Thyroid gland (tissue), 4 donors: ENCODE results near the gene CDH9. TPM values are rescaled to one million over a fixed set of nuclear protein-coding genes. Genes with fewer than 3 reads are reported as not detected.

Source experiments
- DNase-seq, 2 donors: peaks; one replicate each; pipeline ENCODE4 v3.0.0-alpha.2; 2019
- H3K27ac ChIP-seq, 3 donors: fragments of 200-600 bp; sonication (generic); 1 replicate in 2 of 3; 2 replicates in 1 of 3; pipeline ENCODE4 v1.5.1; 2016 to 2019; ENCODE audit warnings: mild to moderate bottlenecking in 1 of 3, moderate library complexity in 1 of 3
- H3K27me3 ChIP-seq: fragments of 200-600 bp; sonication (generic); one replicate; pipeline ENCODE4 v1.5.1; 2019
- H3K36me3 ChIP-seq, 2 donors: fragments of 200-600 bp; sonication (generic); one replicate each; pipeline ENCODE4 v1.5.1; 2016 to 2019
- H3K4me1 ChIP-seq, 2 donors: fragments of 200-600 bp; sonication (generic); one replicate each; pipeline ENCODE4 v1.5.1; 2017 to 2019
- H3K4me3 ChIP-seq, 3 donors: fragments of 200-600 bp; sonication (generic); replicated peaks in 1 of 3; 1 replicate in 2 of 3; 2 replicates in 1 of 3; pipeline ENCODE4 v1.5.1; 2016; ENCODE audit warnings: mild to moderate bottlenecking in 1 of 3
- H3K9me3 ChIP-seq: fragments of 200-600 bp; sonication (generic); one replicate; pipeline ENCODE4 v1.5.1; 2017
- POLR2A ChIP-seq, 2 donors: fragments of 450-650 bp; IDR thresholded peaks; one replicate each; pipeline ENCODE4 v1.6.1; 2017; ENCODE audit warnings: antibody characterized with exemption in 2 of 2, mild to moderate bottlenecking in 2 of 2, moderate library complexity in 1 of 2
- WGBS, 2 donors: methylation state at CpG; one replicate each; pipeline ENCODE4 v1.1.5; 2017; 5-methylcytosine and 5-hydroxymethylcytosine counted together
- intact Hi-C: fragments of 100-400 bp; cut with DNase I; formaldehyde crosslinking; loops from one replicate; pipeline ENCODE4 v1.15.1; 2023
- total RNA-seq, 4 donors: library from RNA; depleted of rRNA; stranded (reverse); fragments of >200 nt; gene quantifications; one replicate each; pipeline ENCODE4 v1.2.3, GENCODE V29; 2016
- TF ChIP-seq, protein P1 (sequence below), 6 experiments: fragments of 200-600 bp in 3 of 6; fragments of 450-650 bp in 3 of 6; sonication (generic) in 3 of 6; IDR thresholded peaks; one replicate each; pipeline ENCODE4 v1.5.1; 2016 to 2019; ENCODE audit warnings: antibody characterized with exemption in 6 of 6, mild to moderate bottlenecking in 2 of 6, inconsistent platforms in 1 of 6, moderate library complexity in 1 of 6

CDH9 gene
- total RNA-seq, 4 donors from 2014 or later, result not detected

DNA sequence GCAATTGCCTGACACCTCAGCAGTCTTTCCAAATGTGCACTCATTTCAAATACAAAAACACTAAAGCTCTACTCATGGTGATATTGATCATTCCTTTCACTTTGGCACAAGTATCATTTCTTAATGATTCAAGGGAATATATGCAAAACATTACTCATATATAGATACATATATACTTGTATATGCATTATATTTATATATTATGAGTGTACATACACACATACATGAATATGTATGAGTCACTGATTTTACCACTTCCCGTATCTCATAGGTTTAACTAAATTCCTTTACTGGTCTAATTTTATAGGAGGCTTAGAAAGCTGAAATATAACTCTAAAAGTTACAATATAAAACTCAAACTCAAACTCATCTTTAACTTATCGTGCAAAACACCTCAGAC, 156.5 kb downstream of the CDH9 start:
- no peaks in the 10 kb centered on the region for H3K36me3 ChIP-seq
- intact Hi-C loops, result no loop called here
- 47 to 48% methylated on average over 2 of the region's 2 CpGs for WGBS, 2 donors
- TF ChIP-seq, protein P1, sequence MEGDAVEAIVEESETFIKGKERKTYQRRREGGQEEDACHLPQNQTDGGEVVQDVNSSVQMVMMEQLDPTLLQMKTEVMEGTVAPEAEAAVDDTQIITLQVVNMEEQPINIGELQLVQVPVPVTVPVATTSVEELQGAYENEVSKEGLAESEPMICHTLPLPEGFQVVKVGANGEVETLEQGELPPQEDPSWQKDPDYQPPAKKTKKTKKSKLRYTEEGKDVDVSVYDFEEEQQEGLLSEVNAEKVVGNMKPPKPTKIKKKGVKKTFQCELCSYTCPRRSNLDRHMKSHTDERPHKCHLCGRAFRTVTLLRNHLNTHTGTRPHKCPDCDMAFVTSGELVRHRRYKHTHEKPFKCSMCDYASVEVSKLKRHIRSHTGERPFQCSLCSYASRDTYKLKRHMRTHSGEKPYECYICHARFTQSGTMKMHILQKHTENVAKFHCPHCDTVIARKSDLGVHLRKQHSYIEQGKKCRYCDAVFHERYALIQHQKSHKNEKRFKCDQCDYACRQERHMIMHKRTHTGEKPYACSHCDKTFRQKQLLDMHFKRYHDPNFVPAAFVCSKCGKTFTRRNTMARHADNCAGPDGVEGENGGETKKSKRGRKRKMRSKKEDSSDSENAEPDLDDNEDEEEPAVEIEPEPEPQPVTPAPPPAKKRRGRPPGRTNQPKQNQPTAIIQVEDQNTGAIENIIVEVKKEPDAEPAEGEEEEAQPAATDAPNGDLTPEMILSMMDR (IDR thresholded peaks at IDR 0.05), result no peak
- TF ChIP-seq POLR2A (IDR thresholded peaks at IDR 0.05), result no peak
- no peak for DNase-seq
- H3K27ac ChIP-seq, result no peak overlapping the region
- H3K27me3 ChIP-seq, result no peaks in the 10 kb centered on the region
- H3K4me1 ChIP-seq, result no peaks in the 10 kb centered on the region
- no peaks in the 10 kb centered on the region for H3K9me3 ChIP-seq
- no peak overlapping the region for H3K4me3 ChIP-seq

DNA sequence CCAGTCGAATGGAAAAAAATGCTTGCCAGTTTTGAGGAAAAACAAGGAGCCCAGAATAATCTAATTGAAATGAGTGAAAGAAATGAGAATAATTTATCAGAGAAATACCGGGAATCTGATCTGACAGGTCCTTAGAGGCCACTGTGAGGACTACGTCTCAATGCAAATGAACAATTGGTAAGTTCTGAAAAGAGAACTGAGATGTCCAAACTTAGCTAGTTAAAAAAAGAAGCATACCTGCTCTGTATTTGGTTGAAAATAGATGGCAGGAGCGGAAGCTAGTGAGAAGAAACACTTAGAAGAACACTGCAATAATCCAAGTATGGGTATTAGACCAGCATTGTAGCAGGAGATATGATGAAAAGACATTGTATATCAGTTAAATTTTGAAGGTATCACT, 161.2 kb downstream of the CDH9 start:
- H3K9me3 ChIP-seq, result no peaks in the 10 kb centered on the region
- DNase-seq, result no peak
- H3K27ac ChIP-seq, result no peak overlapping the region
- 77 to 79% methylated on average over 4 of the region's 4 CpGs for WGBS, 2 donors
- TF ChIP-seq POLR2A (IDR thresholded peaks at IDR 0.05), result no peak
- TF ChIP-seq, protein P1 (IDR thresholded peaks at IDR 0.05), result no peak
- H3K36me3 ChIP-seq, result no peaks in the 10 kb centered on the region
- intact Hi-C loops, result no loop called here
- no peak overlapping the region for H3K4me3 ChIP-seq
- no peaks in the 10 kb centered on the region for H3K27me3 ChIP-seq
- H3K4me1 ChIP-seq, result no peaks in the 10 kb centered on the region

DNA sequence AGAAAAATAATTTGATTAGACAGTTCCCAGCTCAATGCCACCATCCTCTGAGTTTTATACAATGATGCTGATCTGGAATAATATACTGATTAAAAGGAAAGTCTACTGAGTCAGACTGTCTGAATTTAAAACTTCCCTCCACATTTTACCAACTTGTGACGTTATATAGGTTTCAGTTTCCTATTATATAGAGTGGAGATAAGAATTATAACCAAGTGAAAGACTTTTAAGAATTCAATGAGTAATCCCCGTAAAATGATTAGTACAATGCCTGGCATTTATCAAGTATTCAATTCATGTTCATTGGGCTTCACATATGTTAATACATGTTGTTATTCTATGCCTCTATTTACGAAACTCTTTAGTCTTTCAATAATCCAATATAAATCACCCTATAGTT, 166.0 kb downstream of the CDH9 start:
- Histone ChIP-seq H3K4me1 (no peaks in the 10 kb centered on the region), H3K27me3 (no peaks in the 10 kb centered on the region), H3K36me3 (no peaks in the 10 kb centered on the region), H3K4me3 (no peak overlapping the region), H3K9me3 (no peaks in the 10 kb centered on the region), H3K27ac (no peak overlapping the region)
- TF ChIP-seq, protein P1 (IDR thresholded peaks at IDR 0.05), result no peak
- no peak for TF ChIP-seq POLR2A (IDR thresholded peaks at IDR 0.05)
- intact Hi-C loops, result no loop called here
- no peak for DNase-seq
- WGBS, 2 donors, result 75 to 79% methylated on average over 3 of the region's 3 CpGs

DNA sequence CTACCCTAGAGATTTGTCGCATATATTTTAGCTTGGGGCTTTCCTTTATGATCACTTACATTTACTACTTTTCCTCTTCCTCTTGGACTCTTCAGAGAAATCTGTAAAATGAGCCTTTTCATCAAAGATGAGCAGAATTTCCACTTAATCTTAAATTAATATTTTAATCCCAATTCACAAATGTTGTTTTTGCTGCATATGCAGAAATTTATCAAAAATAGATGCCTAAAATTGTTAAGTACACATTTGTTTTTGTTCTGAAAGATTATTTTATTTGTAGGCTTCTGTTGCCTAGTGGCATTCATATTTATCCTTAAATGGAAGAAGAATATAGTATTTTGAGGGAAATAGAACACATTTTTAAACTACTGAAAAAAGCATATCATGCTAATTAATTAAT, 168.6 kb downstream of the CDH9 start:
- TF ChIP-seq, protein P1 (IDR thresholded peaks at IDR 0.05), result no peak
- TF ChIP-seq POLR2A (IDR thresholded peaks at IDR 0.05), result no peak
- H3K9me3 ChIP-seq, result no peaks in the 10 kb centered on the region
- no peak overlapping the region for H3K27ac ChIP-seq
- no peaks in the 10 kb centered on the region for H3K4me1 ChIP-seq
- intact Hi-C loops, result no loop called here
- no peak overlapping the region for H3K4me3 ChIP-seq
- H3K36me3 ChIP-seq, result no peaks in the 10 kb centered on the region
- no peaks in the 10 kb centered on the region for H3K27me3 ChIP-seq
- no peak for DNase-seq
- 77 to 91% methylated on average over 1 of the region's 1 CpG for WGBS, 2 donors

DNA sequence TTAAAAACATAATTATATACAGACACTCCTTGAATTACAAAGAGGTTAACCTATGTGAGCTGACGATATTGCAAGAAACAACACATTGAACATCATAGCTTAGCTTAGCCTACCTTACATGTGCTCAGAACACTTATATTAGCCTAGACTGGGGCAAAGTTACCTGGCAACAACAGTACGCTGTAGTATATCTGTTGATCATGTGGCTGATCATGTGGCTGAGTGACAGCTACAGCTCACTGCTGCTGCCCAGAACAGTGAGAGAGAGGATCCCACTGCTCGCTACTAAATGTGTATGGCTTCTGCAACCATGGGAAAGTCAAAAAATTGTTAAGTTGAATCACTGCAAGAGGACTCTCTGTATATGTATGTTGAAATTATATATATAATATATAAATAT, 169.9 kb downstream of the CDH9 start:
- Histone ChIP-seq H3K4me1 (no peaks in the 10 kb centered on the region), H3K9me3 (no peaks in the 10 kb centered on the region), H3K36me3 (no peaks in the 10 kb centered on the region), H3K27me3 (no peaks in the 10 kb centered on the region), H3K27ac (no peak overlapping the region), H3K4me3 (no peak overlapping the region)
- 90 to 93% methylated on average over 3 of the region's 3 CpGs for WGBS, 2 donors
- intact Hi-C loops, result no loop called here
- no peak for TF ChIP-seq POLR2A (IDR thresholded peaks at IDR 0.05)
- no peak for DNase-seq

DNA sequence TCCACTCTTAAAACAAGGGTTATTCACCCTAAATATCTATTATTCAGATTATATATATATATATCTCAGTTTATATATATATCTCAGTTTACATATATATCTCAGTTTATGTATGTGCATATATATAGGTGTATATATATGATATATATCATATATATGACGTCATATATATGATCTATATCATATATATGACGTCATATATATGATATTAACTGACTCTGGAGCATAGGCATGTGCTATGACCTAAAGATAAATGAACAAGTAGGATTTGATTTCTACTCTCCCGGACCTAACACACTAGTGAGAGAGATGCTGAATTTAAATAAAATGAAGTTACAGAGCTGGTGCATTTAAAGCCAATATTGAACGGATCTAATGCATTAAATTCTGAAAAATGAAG, 174.3 kb downstream of the CDH9 start:
- WGBS, 2 donors, result 49 to 61% methylated on average over 4 of the region's 4 CpGs
- Histone ChIP-seq H3K36me3 (no peaks in the 10 kb centered on the region), H3K9me3 (no peaks in the 10 kb centered on the region), H3K4me3 (no peak overlapping the region), H3K27me3 (no peaks in the 10 kb centered on the region), H3K27ac (no peak overlapping the region), H3K4me1 (no peaks in the 10 kb centered on the region)
- intact Hi-C loops, result no loop called here
- no peak for DNase-seq
- no peak for TF ChIP-seq POLR2A (IDR thresholded peaks at IDR 0.05)
- TF ChIP-seq, protein P1 (IDR thresholded peaks at IDR 0.05), result no peak
